Smooth muscle cell (in vitro differentiated cells): ENCODE data around the gene USP37. TPM values are rescaled to one million over a fixed set of nuclear protein-coding genes. Genes with fewer than 3 reads are reported as not detected.

ENCODE experiments used
- DNase-seq: peaks from one replicate; lab custom pipeline; 2025; ENCODE audit not compliant: unreplicated experiment; lab: John Stamatoyannopoulos, UW
- H2AFZ ChIP-seq: fragments of 200-600 bp; sonication (generic); 2 replicates; pipeline ENCODE4 v1.6.0; 2016; ENCODE audit warnings: antibody characterized with exemption, low read depth, mild to moderate bottlenecking
- H3F3A ChIP-seq: fragments of 200-600 bp; sonication (generic); 2 replicates; pipeline ENCODE4 v1.6.0; 2017; ENCODE audit warnings: antibody characterized with exemption, low read depth
- H3K27ac ChIP-seq: fragments of 200-600 bp; sonication (generic); 2 replicates; pipeline ENCODE4 v1.5.1; 2016; ENCODE audit warnings: low read depth, mild to moderate bottlenecking
- H3K27me3 ChIP-seq: fragments of 200-600 bp; sonication (generic); 2 replicates; pipeline ENCODE4 v1.6.1; 2016; ENCODE audit warnings: low read depth, mild to moderate bottlenecking
- H3K36me3 ChIP-seq: fragments of 200-600 bp; sonication (generic); 2 replicates; pipeline ENCODE4 v1.5.1; 2016; ENCODE audit warnings: low read depth
- H3K4me1 ChIP-seq: fragments of 200-600 bp; sonication (generic); 2 replicates; pipeline ENCODE4 v1.5.1; 2016; ENCODE audit warnings: low read depth
- H3K4me2 ChIP-seq: fragments of 200-600 bp; sonication (generic); 2 replicates; pipeline ENCODE4 v1.6.0; 2016; ENCODE audit warnings: mild to moderate bottlenecking
- H3K4me3 ChIP-seq: fragments of 200-600 bp; sonication (generic); 2 replicates; pipeline ENCODE4 v1.5.1; 2016; ENCODE audit warnings: mild to moderate bottlenecking
- H3K79me2 ChIP-seq: fragments of 200-600 bp; sonication (generic); 2 replicates; pipeline ENCODE4 v1.6.0; 2016; ENCODE audit warnings: low read depth, mild to moderate bottlenecking
- H3K9ac ChIP-seq: fragments of 200-600 bp; sonication (generic); 2 replicates; pipeline ENCODE4 v1.6.0; 2016; ENCODE audit warnings: low read depth
- H3K9me3 ChIP-seq: fragments of 200-600 bp; sonication (generic); replicated peaks from 2 replicates; pipeline ENCODE4 v1.5.1; 2016; ENCODE audit warnings: low read depth
- H4K20me1 ChIP-seq: fragments of 200-600 bp; sonication (generic); 2 replicates; pipeline ENCODE4 v1.6.0; 2016; ENCODE audit warnings: low read depth
- WGBS: methylation state at CpG from one replicate; pipeline ENCODE4 v1.1.7; 2016; ENCODE audit warnings: low lambda C conversion rate; 5-methylcytosine and 5-hydroxymethylcytosine counted together
- polyA plus RNA-seq: library from polyadenylated mRNA; unstranded; fragments of >200 nt; fragmentation: Nextera tagmentation; extraction: Ambion mirVana; gene quantifications from 2 replicates; pipeline ENCODE4 v1.2.1, GENCODE V29; 2016
- total RNA-seq: library from RNA; depleted of rRNA; stranded (reverse); fragments of >200 nt; gene quantifications from 2 replicates; pipeline ENCODE4 v1.2.3, GENCODE V29; 2014
- TF ChIP-seq, protein P1 (sequence below): fragments of 200-600 bp; sonication (generic); IDR thresholded peaks from 2 replicates; pipeline ENCODE4 v1.5.1; 2017; ENCODE audit warnings: borderline replicate concordance, mild to moderate bottlenecking, antibody characterized with exemption; ENCODE audit not compliant: insufficient read depth, poor library complexity, severe bottlenecking

USP37 gene
- total and polyA plus RNA-seq, 2 experiments from 2014 or later: 3.6 to 10.8 TPM

DNA sequence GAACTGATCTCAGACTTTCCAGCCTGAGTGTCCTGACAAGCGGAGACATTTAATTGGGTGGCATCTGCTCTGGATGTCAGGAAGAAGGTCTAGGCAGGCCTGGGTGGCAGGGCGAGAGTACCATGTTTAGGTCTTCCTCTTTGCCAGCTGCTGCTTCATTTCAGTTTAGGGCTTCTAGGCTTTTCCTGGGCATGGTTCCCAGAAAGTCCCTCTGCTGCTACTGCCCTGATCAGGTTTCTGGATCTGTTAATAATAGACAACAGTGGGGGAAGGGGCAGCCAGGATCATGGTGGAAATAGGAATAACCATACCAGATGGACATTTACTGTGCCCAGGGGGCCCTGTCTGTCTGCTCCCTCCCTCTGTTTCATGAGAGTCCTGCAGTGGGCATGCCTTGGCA lies 37.3 kb upstream of the USP37 start:
- Histone ChIP-seq H3K36me3 (no peaks in the 10 kb centered on the region), H3K27me3 (no peaks in the 10 kb centered on the region), H4K20me1 (no peaks in the 10 kb centered on the region), H3K27ac (no peak overlapping the region), H3K9ac (no peak overlapping the region), H3K9me3 (no peaks in the 10 kb centered on the region), H3K79me2 (no peaks in the 10 kb centered on the region), H3K4me2 (no peak overlapping the region), H3K4me3 (no peak overlapping the region), H3F3A (no peaks in the 10 kb centered on the region), H3K4me1 (peaks cover 9% of the 10 kb centered on the region), H2AFZ (no peak overlapping the region)
- TF ChIP-seq, protein P1, sequence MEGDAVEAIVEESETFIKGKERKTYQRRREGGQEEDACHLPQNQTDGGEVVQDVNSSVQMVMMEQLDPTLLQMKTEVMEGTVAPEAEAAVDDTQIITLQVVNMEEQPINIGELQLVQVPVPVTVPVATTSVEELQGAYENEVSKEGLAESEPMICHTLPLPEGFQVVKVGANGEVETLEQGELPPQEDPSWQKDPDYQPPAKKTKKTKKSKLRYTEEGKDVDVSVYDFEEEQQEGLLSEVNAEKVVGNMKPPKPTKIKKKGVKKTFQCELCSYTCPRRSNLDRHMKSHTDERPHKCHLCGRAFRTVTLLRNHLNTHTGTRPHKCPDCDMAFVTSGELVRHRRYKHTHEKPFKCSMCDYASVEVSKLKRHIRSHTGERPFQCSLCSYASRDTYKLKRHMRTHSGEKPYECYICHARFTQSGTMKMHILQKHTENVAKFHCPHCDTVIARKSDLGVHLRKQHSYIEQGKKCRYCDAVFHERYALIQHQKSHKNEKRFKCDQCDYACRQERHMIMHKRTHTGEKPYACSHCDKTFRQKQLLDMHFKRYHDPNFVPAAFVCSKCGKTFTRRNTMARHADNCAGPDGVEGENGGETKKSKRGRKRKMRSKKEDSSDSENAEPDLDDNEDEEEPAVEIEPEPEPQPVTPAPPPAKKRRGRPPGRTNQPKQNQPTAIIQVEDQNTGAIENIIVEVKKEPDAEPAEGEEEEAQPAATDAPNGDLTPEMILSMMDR: no peak
- no peak for DNase-seq
- WGBS: 84% methylated on average over 2 of the region's 2 CpGs

DNA sequence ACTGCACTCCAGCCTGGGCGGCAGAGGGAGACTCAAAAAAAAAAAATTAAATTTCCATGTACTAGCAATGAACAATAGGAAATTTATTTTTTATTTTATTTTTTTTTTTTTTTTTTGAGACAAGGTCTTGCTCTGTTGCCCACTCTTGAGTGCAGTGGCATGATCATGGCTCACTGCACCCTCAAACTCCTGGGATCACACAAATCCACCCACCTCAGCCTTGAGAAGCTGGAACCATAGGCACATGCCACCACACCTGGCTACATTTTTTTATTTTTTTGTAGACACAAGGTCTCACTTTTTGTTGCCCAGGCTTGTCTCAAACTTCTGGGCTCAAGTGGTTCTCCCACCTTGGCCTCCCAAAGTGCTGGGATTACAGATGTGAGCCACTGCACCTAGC lies 17.4 kb upstream of the USP37 start:
- no peak overlapping the region for H3K9ac ChIP-seq
- WGBS: 89% methylated on average over 1 of the region's 1 CpG
- H3F3A ChIP-seq: no peaks in the 10 kb centered on the region
- H3K4me2 ChIP-seq: no peak overlapping the region
- no peaks in the 10 kb centered on the region for H3K4me1 ChIP-seq
- peaks cover 4% of the 10 kb centered on the region for H3K79me2 ChIP-seq
- no peak overlapping the region for H3K27ac ChIP-seq
- H3K36me3 ChIP-seq: peaks cover 24% of the 10 kb centered on the region
- TF ChIP-seq, protein P1: no peak
- H4K20me1 ChIP-seq: peaks cover 30% of the 10 kb centered on the region
- no peak for DNase-seq
- no peak overlapping the region for H3K4me3 ChIP-seq
- no peaks in the 10 kb centered on the region for H3K9me3 ChIP-seq
- no peak overlapping the region for H2AFZ ChIP-seq
- no peaks in the 10 kb centered on the region for H3K27me3 ChIP-seq

DNA sequence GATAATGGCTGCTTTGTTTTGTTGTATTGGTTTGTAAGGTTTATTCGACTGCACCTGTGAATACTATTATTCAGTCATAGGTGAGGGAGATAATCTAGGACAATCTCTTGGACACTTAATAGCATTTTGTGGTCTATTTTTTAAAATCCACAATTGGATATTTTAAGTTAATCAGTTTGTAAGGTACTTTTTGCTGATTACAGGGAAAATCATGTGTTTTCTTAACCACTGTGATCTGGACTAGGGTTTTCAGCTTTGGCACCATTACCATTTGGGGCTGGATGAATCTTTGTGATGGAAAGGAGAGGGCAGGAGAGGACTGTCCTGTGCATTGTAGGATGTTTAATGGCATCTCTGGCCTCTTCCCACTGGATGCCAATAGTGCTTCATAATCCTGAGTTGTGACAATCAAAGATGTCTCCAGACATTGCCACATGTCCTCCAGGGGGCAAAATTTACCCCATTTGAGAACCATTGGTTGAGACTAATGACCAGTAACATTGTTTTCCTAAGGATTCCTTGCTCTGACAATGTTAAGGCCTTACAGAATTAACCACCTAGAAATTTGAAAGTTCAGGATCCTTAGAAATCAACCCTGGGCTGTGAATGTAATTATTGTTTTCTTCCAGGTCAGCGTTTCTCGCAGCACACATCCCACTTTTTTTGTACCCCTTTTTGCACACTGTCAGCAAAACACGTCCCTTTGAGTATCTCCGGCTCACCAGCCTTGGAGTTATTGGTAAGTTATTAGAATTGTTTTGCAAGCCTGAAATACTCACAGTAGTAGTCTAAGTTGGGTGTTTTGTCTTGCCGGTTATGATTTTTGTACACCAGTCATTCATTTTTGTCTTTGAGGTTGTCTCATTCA lies 16.1 kb upstream of the USP37 start:
- peaks cover 43% of the 10 kb centered on the region for H4K20me1 ChIP-seq
- H3K27me3 ChIP-seq: no peaks in the 10 kb centered on the region
- no peak overlapping the region for H3K4me3 ChIP-seq
- no peaks in the 10 kb centered on the region for H3K9me3 ChIP-seq
- no peak overlapping the region for H2AFZ ChIP-seq
- TF ChIP-seq, protein P1: no peak
- no peak overlapping the region for H3K27ac ChIP-seq
- no peaks in the 10 kb centered on the region for H3K4me1 ChIP-seq
- H3F3A ChIP-seq: no peaks in the 10 kb centered on the region
- no peak overlapping the region for H3K4me2 ChIP-seq
- H3K36me3 ChIP-seq: peaks cover 20% of the 10 kb centered on the region
- no peak overlapping the region for H3K9ac ChIP-seq
- 97% methylated on average over 6 of the region's 6 CpGs for WGBS
- H3K79me2 ChIP-seq: peaks cover 17% of the 10 kb centered on the region
- DNase-seq: no peak

DNA sequence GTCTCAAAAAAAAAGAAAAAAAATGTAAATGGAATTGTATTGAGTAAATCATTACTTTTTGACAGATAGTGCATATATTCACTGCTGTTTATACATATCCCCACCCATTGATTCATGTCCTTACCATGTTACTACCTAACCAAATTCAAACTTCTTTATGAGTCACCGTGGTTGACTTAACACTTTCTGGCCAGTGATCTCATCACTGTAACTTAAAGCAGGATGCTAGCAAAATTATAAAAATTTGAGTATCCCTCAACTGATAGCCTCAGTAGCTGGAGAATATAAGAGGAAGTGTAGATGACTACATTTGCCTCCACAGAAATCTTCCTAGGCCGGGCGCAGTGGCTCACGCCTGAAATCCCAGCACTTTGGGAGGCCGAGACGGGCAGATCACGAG lies 13.9 kb upstream of the USP37 start:
- no peaks in the 10 kb centered on the region for H3K4me1 ChIP-seq
- H2AFZ ChIP-seq: no peak overlapping the region
- H3K27ac ChIP-seq: peak overlapping the region; percentile 49
- WGBS: 82% methylated on average over 7 of the region's 7 CpGs
- no peaks in the 10 kb centered on the region for H3K27me3 ChIP-seq
- TF ChIP-seq, protein P1: no peak
- no peaks in the 10 kb centered on the region for H3K9me3 ChIP-seq
- no peaks in the 10 kb centered on the region for H3F3A ChIP-seq
- peaks cover 12% of the 10 kb centered on the region for H3K36me3 ChIP-seq
- H4K20me1 ChIP-seq: peaks cover 65% of the 10 kb centered on the region
- H3K4me2 ChIP-seq: no peak overlapping the region
- H3K9ac ChIP-seq: no peak overlapping the region
- peaks cover 39% of the 10 kb centered on the region for H3K79me2 ChIP-seq
- H3K4me3 ChIP-seq: no peak overlapping the region
- no peak for DNase-seq
